BJ (cell line): ENCODE results near the gene SLC25A45. TPM values are rescaled to one million over a fixed set of nuclear protein-coding genes. Genes with fewer than 3 reads are reported as not detected.

ENCODE experiments used
- CTCF ChIA-PET: fragments of 350-600 bp; formaldehyde crosslinking; extraction: SDS; loops from one replicate; lab custom pipeline; 2021; ENCODE audit warnings: antibody characterized with exemption, inconsistent platforms; lab: Yijun Ruan, JAX
- POLR2A ChIA-PET: fragments of 300-600 bp; sonication (Branson Sonifier 250); formaldehyde crosslinking; extraction: SDS; loops from one replicate; lab custom pipeline; 2021; ENCODE audit warnings: antibody characterized with exemption; lab: Charles Lee
- DNase-seq: peaks from one replicate; pipeline ENCODE4 v3.0.0-alpha.2; 2011; ENCODE audit warnings: low read depth
- H3K27me3 ChIP-seq: 2 replicates; pipeline ENCODE4 v1.6.0; 2011; ENCODE audit warnings: low read length; ENCODE audit not compliant: control insufficient read depth, insufficient read depth
- H3K36me3 ChIP-seq: 2 replicates; pipeline ENCODE4 v1.5.1; 2011; ENCODE audit warnings: low read length; ENCODE audit not compliant: control insufficient read depth, insufficient read depth
- H3K4me3 ChIP-seq: 2 replicates; pipeline ENCODE4 v1.5.1; 2011; ENCODE audit warnings: low read depth, mild to moderate bottlenecking, control low read depth, low read length
- CTCF ChIP-seq: IDR thresholded peaks from 2 replicates; pipeline ENCODE4 v1.5.1; 2011; ENCODE audit warnings: low read depth, mild to moderate bottlenecking, control low read depth, inconsistent platforms, low read length, moderate library complexity; ENCODE audit not compliant: insufficient read depth
- polyA plus RNA-seq: library from polyadenylated mRNA; depleted of rRNA; stranded (reverse); fragments of >200 nt; gene quantifications from 2 replicates; pipeline ENCODE4 v1.2.3, GENCODE V29; 2011

Gene SLC25A45
- polyA plus RNA-seq, 1 experiment: 2.1 TPM

DNA sequence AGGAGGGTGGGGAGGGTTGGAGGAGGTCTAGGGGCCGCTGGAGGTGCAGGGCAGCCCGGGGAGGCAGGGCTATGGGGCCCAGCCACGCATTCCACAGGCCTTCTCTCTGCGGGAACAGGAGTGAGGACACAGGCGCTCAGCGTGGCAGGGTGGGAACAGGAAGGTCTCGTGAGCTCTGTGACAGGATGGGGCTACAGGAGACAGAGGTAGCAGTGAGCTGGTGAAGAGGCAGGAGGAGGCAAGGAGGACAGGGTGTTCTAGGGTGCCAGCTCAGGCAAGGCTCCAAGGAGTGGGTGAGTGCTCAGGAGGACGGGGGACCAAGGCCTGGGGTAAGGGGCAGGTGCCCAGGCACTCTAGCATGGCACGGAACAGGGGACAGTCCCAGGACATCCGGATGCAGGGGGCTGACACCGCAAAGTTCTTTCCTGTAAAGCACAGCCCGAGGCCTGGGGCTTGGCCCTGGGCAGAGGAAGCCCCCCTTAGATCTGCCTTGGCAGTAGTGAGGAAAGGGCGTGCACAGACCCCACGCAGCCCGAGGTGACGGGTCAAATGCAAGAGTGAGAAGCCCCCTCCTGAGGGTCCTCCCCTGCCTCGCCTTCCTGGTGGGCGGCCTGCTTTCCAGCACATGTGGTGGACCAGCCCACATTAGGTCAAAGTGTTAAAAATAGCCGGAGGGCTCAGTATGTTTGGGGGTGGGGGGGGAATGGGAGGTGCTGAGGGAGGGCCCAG lies 35.4 kb upstream of the SLC25A45 start:
- no peak for DNase-seq
- Histone ChIP-seq H3K36me3 (peaks cover 1% of the 10 kb centered on the region; the same call in 1 of the 2 replicates), H3K27me3 (no peaks in the 10 kb centered on the region), H3K4me3 (no peak overlapping the region)
- TF ChIP-seq CTCF: no peak
- CTCF ChIA-PET: interaction anchor here (0.6 to 7.5 kb wide), 11 partner anchors 13 to 159 kb away, joined by 3 to 128 read pairs (median 4); partner anchors contain the start of gene FRMD8
- POLR2A ChIA-PET: interaction anchor here (0.5 to 7.4 kb wide), 7 partner anchors 60 to 142 kb away, joined by 3 to 204 read pairs (median 5); partner anchors contain the start of gene MALAT1

- peaks cover 2% of the 10 kb centered on the region for H3K36me3 ChIP-seq
- ChIA-PET CTCF (interaction anchor here (0.6 to 7.5 kb wide), 30 partner anchors 12 to 160 kb away, joined by 3 to 128 read pairs (median 5); partner anchors contain the start of genes FRMD8, MALAT1, SCYL1 and TIGD3), POLR2A (interaction anchor here (0.5 to 0.8 kb wide), 3 partner anchors 32 to 83 kb away, joined by 3 to 5 read pairs (median 3); no protein-coding TSS in a partner anchor)
- no peak for TF ChIP-seq CTCF
- H3K4me3 ChIP-seq: peak overlapping the region; percentile 15
- no peak for DNase-seq
- no peaks in the 10 kb centered on the region for H3K27me3 ChIP-seq
These were observed 34.6 kb upstream of the SLC25A45 start for GRCh38 chr11:65416841-65417701.

DNA sequence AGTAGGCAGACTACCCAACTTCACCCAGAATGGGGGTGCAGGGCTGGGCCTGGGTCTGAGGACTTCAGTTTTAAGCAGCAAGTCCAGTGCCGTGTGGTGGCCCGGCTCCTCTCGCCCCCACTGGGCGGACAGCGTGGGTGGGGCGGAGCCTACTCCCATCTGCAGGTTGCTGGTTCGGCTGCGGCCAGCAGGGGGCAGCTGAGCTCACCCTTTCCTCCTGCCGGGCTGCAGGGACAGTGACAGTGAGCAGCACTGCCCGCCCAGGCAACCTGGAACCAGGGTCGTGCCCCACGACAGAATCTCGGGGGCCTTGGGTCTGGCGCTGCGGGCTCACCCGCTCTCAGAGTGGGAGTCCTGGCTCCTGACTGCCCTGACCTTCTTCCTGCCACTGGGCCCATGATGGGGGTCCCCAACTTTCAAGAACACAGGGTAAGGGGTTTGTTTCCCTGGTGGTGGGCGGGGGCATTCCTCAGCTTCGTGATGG lies 33.9 kb upstream of the SLC25A45 start:
- ChIA-PET POLR2A (interaction anchor here (0.6 to 0.8 kb wide), 4 partner anchors 25 to 84 kb away, joined by 3 to 4 read pairs (median 4); no protein-coding TSS in a partner anchor), CTCF (interaction anchor here (0.6 to 7.5 kb wide), 33 partner anchors 11 to 177 kb away, joined by 3 to 128 read pairs (median 5); partner anchors contain the start of genes FRMD8, MALAT1, SCYL1 and TIGD3)
- TF ChIP-seq CTCF: peak; percentile 98
- no peak for DNase-seq
- peaks cover 4% of the 10 kb centered on the region for H3K36me3 ChIP-seq
- H3K4me3 ChIP-seq: peak overlapping the region; percentile 15
- no peaks in the 10 kb centered on the region for H3K27me3 ChIP-seq

DNA sequence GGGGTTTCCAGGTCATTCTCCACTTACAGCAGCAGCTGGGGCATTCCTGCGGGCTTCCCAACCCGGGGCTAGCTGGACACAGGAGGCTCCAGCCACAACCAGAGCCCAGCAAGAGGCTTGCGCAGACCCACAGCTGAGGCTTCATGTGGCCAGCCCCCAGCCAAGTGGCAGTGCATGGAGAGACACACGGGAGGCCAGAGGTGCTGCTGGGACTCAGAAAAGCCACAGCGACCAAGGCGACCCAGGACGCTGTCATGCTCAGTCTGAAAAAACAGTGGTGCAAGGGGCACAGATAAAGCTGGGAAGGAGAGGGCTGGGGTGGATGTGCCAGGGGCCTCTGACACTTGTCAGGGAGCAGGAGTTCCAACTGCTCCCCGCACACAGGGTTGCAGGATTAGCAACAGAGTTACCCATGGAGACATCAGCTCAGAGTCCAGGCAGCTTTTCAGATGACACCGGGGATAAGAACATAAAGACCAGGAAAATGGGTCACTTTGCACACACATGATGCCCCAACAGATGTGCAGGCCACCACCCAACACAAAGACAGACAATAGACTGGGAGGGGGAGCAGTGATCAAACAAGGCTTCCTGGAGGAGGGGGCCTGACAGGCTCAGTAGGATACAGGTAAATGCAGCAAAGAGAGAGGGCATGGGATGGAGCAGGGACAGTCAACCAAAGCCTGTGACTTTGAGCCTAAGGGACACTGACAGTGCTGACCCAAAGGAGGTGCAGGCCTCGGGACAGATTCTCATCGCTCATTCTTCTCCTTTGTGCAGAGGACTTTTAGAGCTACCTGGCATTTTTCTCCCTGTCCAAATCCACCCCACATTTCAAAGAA lies 33.3 kb upstream of the SLC25A45 start:
- TF ChIP-seq CTCF: no peak
- no peak overlapping the region for H3K4me3 ChIP-seq
- DNase-seq: no peak
- POLR2A ChIA-PET: interaction anchor here (0.6 to 0.8 kb wide), 3 partner anchors 25 to 84 kb away, joined by 4 to 6 read pairs (median 4); partner anchors contain the start of gene MALAT1
- no peaks in the 10 kb centered on the region for H3K27me3 ChIP-seq
- CTCF ChIA-PET: interaction anchor here (0.9 to 7.5 kb wide), 27 partner anchors 8 to 178 kb away, joined by 3 to 128 read pairs (median 5); partner anchors contain the start of genes FRMD8, MALAT1, NEAT1 and SCYL1
- H3K36me3 ChIP-seq: peaks cover 10% of the 10 kb centered on the region
